Raji (cell line): ENCODE measurements around the gene ODC1.

Experiments
- POLR2A ChIP-seq: IDR thresholded peaks from 2 replicates; pipeline ENCODE4 v1.6.1; 2011; ENCODE audit warnings: low read depth, low read length, control low read depth; ENCODE audit not compliant: insufficient read depth

The ODC1 gene

GRCh38 chr2:10481055-10481665 lies 33.0 kb upstream of the ODC1 start:
- no peak for TF ChIP-seq POLR2A

- no peak for TF ChIP-seq POLR2A
These were observed 32.3 kb upstream of the ODC1 start for GRCh38 chr2:10480359-10480949.

GRCh38 chr2:10478916-10479315 lies 30.8 kb upstream of the ODC1 start:
- no peak for TF ChIP-seq POLR2A

- TF ChIP-seq POLR2A: no peak
These were observed 30.1 kb upstream of the ODC1 start for GRCh38 chr2:10478298-10478625.

GRCh38 chr2:10477443-10478297 lies 29.5 kb upstream of the ODC1 start:
- no peak for TF ChIP-seq POLR2A

GRCh38 chr2:10476723-10477442 lies 28.8 kb upstream of the ODC1 start:
- no peak for TF ChIP-seq POLR2A

- TF ChIP-seq POLR2A: no peak
These were observed 27.9 kb upstream of the ODC1 start for GRCh38 chr2:10475811-10476660.

GRCh38 chr2:10475221-10475722 lies 27.1 kb upstream of the ODC1 start:
- TF ChIP-seq POLR2A: no peak

- TF ChIP-seq POLR2A: no peak
These were observed 25.1 kb upstream of the ODC1 start for GRCh38 chr2:10473121-10473756.

- no peak for TF ChIP-seq POLR2A
These were observed 23.8 kb upstream of the ODC1 start for GRCh38 chr2:10471955-10472354.

GRCh38 chr2:10471046-10471571 lies 23.0 kb upstream of the ODC1 start:
- no peak for TF ChIP-seq POLR2A

GRCh38 chr2:10469955-10470608 lies 22.0 kb upstream of the ODC1 start:
- no peak for TF ChIP-seq POLR2A

- no peak for TF ChIP-seq POLR2A
These were observed 21.2 kb upstream of the ODC1 start for GRCh38 chr2:10469301-10469700.
